GM12864 (cell line): ENCODE data around the gene SLC30A2.

ENCODE experiments used
- DNase-seq: peaks from one replicate; pipeline ENCODE4 v3.0.0-alpha.2; 2011; ENCODE audit warnings: low read depth
- H3K4me3 ChIP-seq: 2 replicates; pipeline ENCODE4 v1.5.1; 2011; ENCODE audit warnings: mild to moderate bottlenecking, low read depth, low read length, control low read depth
- CTCF ChIP-seq: IDR thresholded peaks from 2 replicates; pipeline ENCODE4 v1.5.1; 2011; ENCODE audit warnings: low read depth, mild to moderate bottlenecking, moderate library complexity, low read length, control low read depth, inconsistent platforms; ENCODE audit errors: missing control alignments

Gene SLC30A2

DNA sequence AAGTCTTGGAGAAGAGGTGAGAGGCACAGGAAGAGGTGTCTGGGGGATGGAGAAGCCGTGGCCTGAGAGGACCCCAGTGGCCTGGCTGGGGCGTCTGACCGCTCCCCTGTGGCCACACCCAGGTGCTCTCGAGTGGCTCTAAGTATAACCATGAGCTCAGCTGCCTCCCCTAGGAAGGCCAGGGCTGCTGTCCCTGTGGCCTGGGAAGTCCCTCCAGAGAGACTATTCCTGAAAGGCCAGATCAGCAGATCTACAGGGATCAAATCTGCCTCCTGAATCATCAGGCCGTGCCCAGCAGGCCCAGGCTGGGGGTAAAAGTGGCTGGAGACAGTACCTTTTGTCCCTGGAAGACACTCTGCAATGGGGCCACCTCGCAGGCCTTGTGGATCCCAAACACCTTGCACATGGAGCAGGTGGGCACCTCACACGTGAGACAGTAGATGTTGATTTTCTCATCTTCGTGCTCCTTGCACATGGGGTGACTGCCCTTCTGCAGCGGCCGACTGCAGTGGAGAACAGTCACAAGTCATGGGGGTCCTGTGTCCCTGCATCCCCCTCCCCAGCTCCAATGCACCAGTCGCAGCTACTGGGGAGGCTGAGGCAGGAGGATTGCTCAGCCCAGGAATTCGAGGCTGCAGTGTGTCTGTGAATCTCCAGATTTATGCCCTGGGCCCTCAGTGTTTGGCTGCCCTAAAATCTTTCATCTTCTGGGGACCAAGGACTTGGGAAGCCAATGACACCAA, 15.1 kb upstream of the SLC30A2 start:
- no peak for DNase-seq
- H3K4me3 ChIP-seq = no peak overlapping the region
- no peak for TF ChIP-seq CTCF

GRCh38 chr1:26059906-26060305, 14.0 kb upstream of the SLC30A2 start:
- no peak overlapping the region for H3K4me3 ChIP-seq
- no peak for DNase-seq
- no peak for TF ChIP-seq CTCF

DNA sequence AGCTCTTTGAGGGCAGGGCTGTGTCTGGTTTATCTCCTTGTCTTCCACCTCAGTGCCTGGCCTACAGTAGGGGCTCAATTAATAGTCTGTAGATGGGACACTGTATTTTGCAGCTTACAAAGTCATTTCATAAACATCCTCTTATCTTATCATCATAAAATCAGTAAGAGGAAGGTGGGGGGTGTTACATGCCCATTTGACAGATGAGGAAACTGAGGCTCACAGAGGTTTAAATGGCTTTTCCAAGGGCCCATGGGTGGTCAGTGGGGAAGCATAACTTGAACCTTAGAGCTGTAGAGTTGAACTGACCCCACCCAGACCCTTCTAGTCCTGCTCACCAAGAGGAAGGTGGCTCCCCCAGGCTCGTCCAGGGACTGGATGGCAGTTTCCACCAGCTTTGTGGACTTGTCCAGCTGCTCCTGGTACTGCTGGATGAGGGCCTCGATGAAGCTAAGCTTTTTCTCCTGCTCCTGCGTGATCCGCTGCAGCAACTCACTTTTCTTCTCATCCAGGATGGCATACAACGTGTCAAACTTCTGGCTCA, 12.2 kb upstream of the SLC30A2 start:
- no peak for DNase-seq
- no peak for TF ChIP-seq CTCF
- no peak overlapping the region for H3K4me3 ChIP-seq

DNA sequence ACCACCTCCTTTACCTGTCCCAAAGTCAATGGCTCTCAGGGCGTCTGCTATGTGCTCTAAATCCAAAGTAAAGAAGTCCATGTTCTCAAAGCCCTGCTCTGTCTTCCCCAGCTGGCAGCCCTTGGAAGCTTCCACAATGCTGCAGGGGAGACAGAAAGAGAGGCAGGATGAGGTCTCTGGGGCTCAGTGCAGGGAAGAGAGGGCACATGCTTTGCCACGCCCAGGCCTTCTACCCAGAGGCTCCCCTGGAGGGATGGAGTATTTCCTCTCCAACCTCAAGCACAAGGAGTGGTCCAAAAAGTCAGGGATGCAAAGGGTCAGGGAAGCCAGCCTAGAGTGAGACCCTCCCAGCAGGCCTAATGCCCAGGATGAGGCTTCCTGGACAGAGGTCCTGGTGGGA, 11.3 kb upstream of the SLC30A2 start:
- DNase-seq = no peak
- TF ChIP-seq CTCF = no peak
- no peak overlapping the region for H3K4me3 ChIP-seq

DNA sequence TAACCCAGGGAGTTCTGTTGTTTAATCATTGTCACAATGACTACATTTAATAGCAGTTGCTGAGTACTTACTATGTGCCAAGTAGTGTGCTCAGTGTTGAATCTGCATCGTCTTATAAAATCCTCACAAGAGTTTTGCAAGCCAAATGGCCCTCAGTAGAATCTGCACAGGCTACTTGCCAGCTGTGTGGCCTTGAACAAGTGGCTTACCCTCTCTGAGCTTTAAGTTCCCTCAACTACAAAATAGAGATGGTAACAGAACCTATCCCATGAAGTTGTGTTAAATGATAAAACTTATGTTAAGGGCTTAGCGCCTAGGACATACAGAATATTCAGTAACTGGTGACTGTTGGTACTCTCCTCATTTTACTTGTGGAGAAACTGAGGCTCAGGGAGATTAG, 9.1 kb upstream of the SLC30A2 start:
- no peak for DNase-seq
- no peak overlapping the region for H3K4me3 ChIP-seq
- TF ChIP-seq CTCF = no peak

- H3K4me3 ChIP-seq = no peak overlapping the region
- no peak for TF ChIP-seq CTCF
- no peak for DNase-seq
These were observed 8.0 kb upstream of the SLC30A2 start for GRCh38 chr1:26053718-26054560.
